Stimulated activated CD8-positive, alpha-beta memory T cell treated with anti-CD3 and anti-CD28 coated beads, Interleukin-15, amount 100 ng/mL, for 24 hours (primary cell): ENCODE results near the gene KCTD8.

Experiments used
- DNase-seq: peaks from one replicate; pipeline ENCODE4 v3.0.0-alpha.2; 2020; ENCODE audit warnings: low read depth

Gene KCTD8

GRCh38 chr4:44448521-44449461 is at the start of gene KCTD8:
TSS of gene KCTD8 (minus strand) at chr4:44448809.
- DNase-seq: peak; percentile 25

GRCh38 chr4:44494810-44495701 is 46.4 kb upstream of the KCTD8 start:
- DNase-seq: no peak

- DNase-seq: no peak
These were observed 45.3 kb upstream of the KCTD8 start for GRCh38 chr4:44493924-44494323.

DNA sequence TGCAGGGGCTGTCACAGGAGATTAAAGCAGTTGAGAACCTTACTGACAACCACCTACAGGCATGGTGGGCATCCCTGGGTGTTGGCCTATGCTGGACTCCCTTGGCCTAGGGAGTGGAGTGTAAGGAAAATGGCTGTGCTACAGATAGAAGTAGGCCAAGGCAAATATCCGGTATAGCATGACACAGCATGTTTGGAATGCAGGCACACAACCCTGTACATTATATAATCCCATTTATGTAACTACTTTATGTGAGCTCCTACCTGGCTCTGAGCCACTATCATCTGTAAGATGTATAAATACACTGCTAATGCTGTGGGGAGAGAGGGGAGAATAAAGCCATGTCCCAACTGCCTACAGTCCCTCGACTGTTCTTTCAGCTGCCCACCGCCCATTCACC is 38.7 kb upstream of the KCTD8 start:
- no peak for DNase-seq

GRCh38 chr4:44479731-44480130 is 31.1 kb upstream of the KCTD8 start:
- DNase-seq: no peak

DNA sequence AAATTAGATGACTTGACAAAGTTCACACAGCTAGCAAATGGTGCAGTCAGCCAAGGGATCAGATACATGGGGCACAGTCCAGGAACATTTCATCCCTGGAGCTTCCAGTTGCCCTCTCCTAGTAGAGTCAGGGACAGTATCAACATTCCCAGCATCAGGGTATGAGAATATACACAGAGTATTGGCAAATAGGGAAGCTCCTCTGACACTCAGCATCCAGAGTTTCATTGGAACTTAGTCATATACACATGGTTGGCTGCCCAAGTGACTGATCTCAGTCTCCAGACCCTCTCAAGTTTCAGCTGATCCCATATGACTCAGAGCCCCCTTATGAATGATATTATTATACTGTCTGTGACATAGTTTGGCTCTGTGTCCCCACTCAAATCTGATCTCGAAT is 13.7 kb upstream of the KCTD8 start:
- no peak for DNase-seq

GRCh38 chr4:44447563-44448504 is 775 bp downstream of the KCTD8 start:
- DNase-seq: no peak

DNA sequence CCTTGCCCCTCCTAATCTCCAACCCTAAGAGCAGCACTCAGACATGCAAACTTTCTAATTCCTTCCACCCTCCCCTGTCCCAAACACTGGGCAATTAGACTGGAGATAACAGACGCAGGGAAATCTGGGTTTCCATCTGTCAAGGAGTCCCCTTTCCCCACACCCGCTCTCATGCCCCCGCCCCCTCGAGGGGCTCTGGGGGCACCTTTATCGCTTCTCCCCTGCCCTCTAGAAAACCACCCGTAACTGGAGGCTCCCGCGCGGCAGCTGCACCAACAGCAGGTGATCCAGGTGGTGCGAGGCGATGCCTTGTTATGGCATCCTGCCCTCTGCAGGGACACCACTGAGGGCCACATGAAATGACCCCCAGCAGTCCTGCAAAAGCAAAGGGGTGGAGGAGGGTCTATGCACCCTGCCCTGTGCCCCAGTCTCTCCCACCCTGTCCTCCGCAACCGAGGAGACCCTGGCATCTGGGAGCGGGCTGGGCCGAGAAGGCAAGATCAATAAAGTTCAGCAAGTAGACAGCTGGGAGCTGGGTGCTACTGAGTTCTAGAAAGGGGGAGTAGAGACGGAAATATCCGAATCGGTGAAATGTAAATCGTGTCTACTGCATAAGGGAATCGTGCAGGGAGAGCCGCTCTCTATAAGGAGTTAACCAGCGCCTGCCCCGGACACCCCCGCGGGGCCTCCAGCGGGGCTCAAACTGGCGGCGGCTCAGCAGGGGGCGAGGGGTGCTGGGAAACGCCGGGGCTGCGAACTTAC is 1.6 kb downstream of the KCTD8 start:
- no peak for DNase-seq

DNA sequence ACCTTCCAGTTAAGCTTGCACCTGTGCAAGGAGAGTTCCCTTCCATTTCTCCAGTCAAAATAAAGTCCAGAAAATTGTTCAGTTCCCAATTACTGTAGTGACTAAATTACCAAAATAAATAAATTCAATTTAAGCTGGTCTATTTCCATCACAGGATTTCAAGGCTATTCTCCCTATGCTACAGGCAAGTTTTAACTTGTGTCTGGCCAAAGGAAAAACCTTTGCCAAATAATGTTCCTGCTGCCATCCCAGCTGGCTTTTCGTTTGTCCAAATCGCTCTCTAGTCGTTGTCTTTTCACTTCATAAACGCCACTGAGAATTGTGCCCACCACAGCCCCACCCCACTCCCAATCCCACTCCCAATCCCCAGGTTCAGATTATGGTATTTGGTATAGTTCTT is 2.4 kb downstream of the KCTD8 start:
- no peak for DNase-seq

- no peak for DNase-seq
These were observed 9.9 kb downstream of the KCTD8 start for GRCh38 chr4:44438687-44439086.

DNA sequence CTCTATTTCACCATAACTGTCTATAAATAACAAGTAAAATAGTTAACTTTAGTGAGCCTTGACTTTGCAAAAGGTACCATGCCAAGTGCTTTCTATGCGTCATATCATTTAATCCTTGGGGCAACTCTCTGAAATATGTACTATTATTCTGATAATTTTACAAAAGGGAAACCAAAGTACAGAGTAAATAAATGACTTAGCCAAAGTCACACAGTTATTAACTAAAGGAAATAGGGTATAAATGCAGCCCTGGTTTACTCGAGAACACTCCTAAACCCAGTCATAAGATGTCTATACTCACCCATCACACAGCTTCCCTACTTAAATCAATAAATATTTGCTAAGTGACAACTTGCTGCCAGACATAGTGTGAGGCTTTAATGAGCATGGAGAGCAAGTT is 14.4 kb downstream of the KCTD8 start:
- DNase-seq: no peak

DNA sequence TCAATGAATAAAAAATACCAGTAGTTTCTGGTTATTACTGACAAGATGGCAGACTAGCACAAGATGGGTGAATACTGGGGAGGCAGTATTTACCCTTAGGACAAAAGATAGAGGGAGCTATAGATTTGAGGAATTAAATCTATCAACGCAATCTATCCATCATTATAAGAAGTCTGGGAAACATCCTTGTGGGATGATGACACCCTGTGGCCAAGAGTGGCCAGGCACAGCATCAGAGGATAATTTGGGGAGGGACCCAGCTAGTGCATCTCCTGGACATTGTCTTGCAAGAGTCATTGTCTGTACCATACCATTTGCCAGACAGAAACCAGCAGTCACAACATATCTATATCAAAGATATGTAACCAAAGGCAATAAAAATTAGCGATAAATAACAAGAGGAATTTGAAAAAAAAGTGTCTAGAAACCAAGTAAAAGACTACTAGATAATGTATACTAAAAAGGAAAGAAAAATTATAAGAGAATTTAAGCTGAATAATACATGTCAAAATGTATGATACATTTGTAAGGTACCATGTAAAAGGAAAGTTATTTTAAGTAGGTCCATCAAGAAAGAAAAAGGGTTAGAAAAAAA is 22.9 kb downstream of the KCTD8 start:
- DNase-seq: no peak

DNA sequence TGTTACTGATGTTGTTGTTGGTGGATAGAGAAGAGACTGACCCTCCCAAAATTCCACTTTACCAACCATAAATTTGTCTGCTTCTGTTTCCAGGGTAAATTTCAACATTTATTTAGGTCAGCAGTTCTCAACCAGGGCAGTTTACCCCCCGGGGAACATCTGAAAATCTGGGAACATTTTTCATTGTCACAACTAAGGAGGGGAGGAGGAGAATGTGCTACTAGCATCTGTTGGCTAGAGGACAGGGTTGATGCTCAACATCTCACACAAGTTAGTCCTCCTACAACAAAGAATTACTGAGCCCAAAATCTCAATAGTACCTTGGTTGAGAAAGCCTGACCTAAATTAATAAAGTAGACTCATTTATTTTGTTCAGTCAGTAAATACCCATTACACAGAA is 25.7 kb downstream of the KCTD8 start:
- DNase-seq: no peak

GRCh38 chr4:44421330-44422065 is 27.1 kb downstream of the KCTD8 start:
- DNase-seq: no peak

DNA sequence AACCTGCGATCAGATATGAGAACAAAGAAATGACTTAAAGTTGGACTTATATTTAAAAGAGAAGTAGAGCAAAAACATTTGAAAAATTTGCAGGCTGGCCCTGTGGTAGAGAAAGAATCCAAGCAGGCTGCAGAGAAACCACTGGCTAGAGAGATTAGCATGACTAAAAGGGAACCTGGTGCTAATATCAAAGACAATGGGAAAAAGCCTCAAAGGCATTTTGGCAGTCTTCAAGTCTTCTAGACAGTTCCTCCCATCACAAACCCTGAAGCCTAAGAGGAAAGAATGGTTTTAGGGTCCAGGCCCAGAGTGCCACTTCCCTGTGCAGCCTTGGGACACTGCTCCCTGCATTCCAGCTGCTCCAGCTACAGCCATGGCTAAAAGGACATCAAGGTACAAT is 33.4 kb downstream of the KCTD8 start:
- no peak for DNase-seq

- DNase-seq: no peak
These were observed 80.0 kb downstream of the KCTD8 start for GRCh38 chr4:44368413-44369167.

DNA sequence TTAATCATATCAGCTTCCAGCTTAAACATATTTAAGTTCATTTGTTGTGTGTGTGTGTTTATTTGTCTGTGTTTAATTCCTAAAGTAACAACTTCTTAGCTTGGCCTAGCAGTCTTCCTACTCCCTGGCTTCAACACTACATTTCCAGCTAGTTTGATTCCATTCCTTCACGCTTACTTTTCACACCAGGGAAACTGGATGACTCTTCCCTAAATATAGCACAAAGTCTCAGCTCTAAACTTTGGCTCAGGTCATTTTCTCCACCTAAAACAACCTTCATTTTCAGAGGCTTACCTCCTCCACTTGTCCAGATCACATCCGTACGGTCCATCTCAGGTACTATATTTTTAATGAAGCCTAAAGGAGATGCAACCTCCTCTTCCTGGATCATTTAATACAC is 94.4 kb downstream of the KCTD8 start:
- DNase-seq: no peak

- no peak for DNase-seq
These were observed 97.5 kb downstream of the KCTD8 start for GRCh38 chr4:44351069-44351468.

DNA sequence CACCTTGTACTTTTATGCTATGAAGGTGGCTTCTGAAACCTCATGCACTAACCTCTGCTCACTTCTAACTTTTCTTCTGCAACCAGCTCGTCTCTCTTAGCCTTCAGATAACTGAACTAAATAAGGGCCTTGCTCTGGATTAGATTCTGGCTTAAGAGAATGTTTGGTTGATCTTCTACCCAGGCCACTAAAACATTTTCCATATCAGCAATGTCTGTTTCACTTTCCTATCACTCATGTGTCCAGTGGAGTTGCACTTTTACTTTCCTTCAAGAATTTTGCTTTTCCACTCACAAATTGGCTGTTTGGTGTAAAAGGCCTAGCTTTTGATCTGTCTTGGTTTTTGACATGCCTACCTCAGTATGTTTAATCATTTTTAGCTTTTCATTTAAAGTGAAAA is 105.8 kb downstream of the KCTD8 start:
- no peak for DNase-seq
